ENCODE data around the gene DPYSL3. TPM values are rescaled to one million over a fixed set of nuclear protein-coding genes. Genes with fewer than 3 reads are reported as not detected.

DPYSL3 gene
- total and polyA plus RNA-seq, 2 donors = 254 to 287 TPM

GRCh38 chr5:147504535-147504934 is 5.3 kb downstream of the DPYSL3 start:
- DNase-seq (ENCODE audit: extremely low spot score) = no peak
- WGBS = 34% methylated on average over 1 of the region's 1 CpG
- Histone ChIP-seq H3K4me3 (ENCODE audit: low read depth, low read length) (no peak overlapping the region), H3K27ac (ENCODE audit: low read depth) (no peak overlapping the region), H3K4me1 (ENCODE audit: insufficient read depth) (peaks cover 1% of the 10 kb centered on the region), H3K36me3 (ENCODE audit: insufficient read depth) (no peaks in the 10 kb centered on the region)

- Histone ChIP-seq H3K4me3 (ENCODE audit: low read depth, low read length) (no peak overlapping the region), H3K27ac (ENCODE audit: low read depth) (no peak overlapping the region), H3K4me1 (ENCODE audit: insufficient read depth) (no peaks in the 10 kb centered on the region), H3K36me3 (ENCODE audit: insufficient read depth) (no peaks in the 10 kb centered on the region)
- WGBS = 18% methylated on average over 3 of the region's 3 CpGs
- no peak for DNase-seq (ENCODE audit: extremely low spot score)
Measured at GRCh38 chr5:147504011-147504410, 5.9 kb downstream of the DPYSL3 start.

- Histone ChIP-seq H3K4me3 (ENCODE audit: low read depth, low read length) (no peak overlapping the region), H3K36me3 (ENCODE audit: insufficient read depth) (no peaks in the 10 kb centered on the region), H3K4me1 (ENCODE audit: insufficient read depth) (no peaks in the 10 kb centered on the region), H3K27ac (ENCODE audit: low read depth) (no peak overlapping the region)
- no peak for DNase-seq (ENCODE audit: extremely low spot score)
- WGBS = 61% methylated on average over 3 of the region's 3 CpGs
Measured at GRCh38 chr5:147490989-147491388, 18.9 kb downstream of the DPYSL3 start.

- H3K4me3 ChIP-seq (ENCODE audit: low read depth, low read length) = no peak overlapping the region
- no peak overlapping the region for H3K27ac ChIP-seq (ENCODE audit: low read depth)
- H3K36me3 ChIP-seq (ENCODE audit: insufficient read depth) = no peaks in the 10 kb centered on the region
- peaks cover 3% of the 10 kb centered on the region for H3K4me1 ChIP-seq (ENCODE audit: insufficient read depth)
- DNase-seq (ENCODE audit: extremely low spot score) = no peak
- 60% methylated on average over 4 of the region's 4 CpGs for WGBS
Measured at GRCh38 chr5:147487031-147487750, 22.7 kb downstream of the DPYSL3 start.

- WGBS = 93% methylated on average over 2 of the region's 2 CpGs
- H3K27ac ChIP-seq (ENCODE audit: low read depth) = no peak overlapping the region
Measured at GRCh38 chr5:147485814-147486213, 24.1 kb downstream of the DPYSL3 start.

GRCh38 chr5:147485046-147485445 is 24.8 kb downstream of the DPYSL3 start:
- Histone ChIP-seq H3K36me3 (ENCODE audit: insufficient read depth) (no peaks in the 10 kb centered on the region), H3K4me1 (ENCODE audit: insufficient read depth) (peaks cover 3% of the 10 kb centered on the region), H3K27ac (ENCODE audit: low read depth) (no peak overlapping the region), H3K4me3 (ENCODE audit: low read depth, low read length) (no peak overlapping the region)
- 50% methylated on average over 6 of the region's 6 CpGs for WGBS
- DNase-seq (ENCODE audit: extremely low spot score) = no peak

More at GRCh38 chr5:147485814-147486213, 24.1 kb downstream of the DPYSL3 start:
- DNase-seq (ENCODE audit: extremely low spot score) = no peak
- H3K4me1 ChIP-seq (ENCODE audit: insufficient read depth) = peaks cover 3% of the 10 kb centered on the region
- no peak overlapping the region for H3K4me3 ChIP-seq (ENCODE audit: low read depth, low read length)
- no peaks in the 10 kb centered on the region for H3K36me3 ChIP-seq (ENCODE audit: insufficient read depth)

- peak overlapping the region; percentile 67 for H3K27ac ChIP-seq (ENCODE audit: low read depth)
- peaks cover 3% of the 10 kb centered on the region for H3K4me1 ChIP-seq (ENCODE audit: insufficient read depth)
- DNase-seq (ENCODE audit: extremely low spot score) = no peak
- no peaks in the 10 kb centered on the region for H3K36me3 ChIP-seq (ENCODE audit: insufficient read depth)
- WGBS = 28% methylated on average over 3 of the region's 3 CpGs
- H3K4me3 ChIP-seq (ENCODE audit: low read depth, low read length) = no peak overlapping the region
Measured at GRCh38 chr5:147484708-147485020, 25.2 kb downstream of the DPYSL3 start.

GRCh38 chr5:147483961-147484707 is 25.7 kb downstream of the DPYSL3 start:
- no peak overlapping the region for H3K4me3 ChIP-seq (ENCODE audit: low read depth, low read length)
- no peaks in the 10 kb centered on the region for H3K36me3 ChIP-seq (ENCODE audit: insufficient read depth)
- peak; percentile 77 for DNase-seq (ENCODE audit: extremely low spot score)
- 10% methylated on average over 5 of the region's 5 CpGs for WGBS
- peak overlapping the region; percentile 70 for H3K27ac ChIP-seq (ENCODE audit: low read depth)
- peaks cover 3% of the 10 kb centered on the region for H3K4me1 ChIP-seq (ENCODE audit: insufficient read depth)

- no peaks in the 10 kb centered on the region for H3K36me3 ChIP-seq (ENCODE audit: insufficient read depth)
- DNase-seq (ENCODE audit: extremely low spot score) = no peak
- no peak overlapping the region for H3K27ac ChIP-seq (ENCODE audit: low read depth)
- peaks cover 3% of the 10 kb centered on the region for H3K4me1 ChIP-seq (ENCODE audit: insufficient read depth)
- no peak overlapping the region for H3K4me3 ChIP-seq (ENCODE audit: low read depth, low read length)
- WGBS = 70% methylated on average over 5 of the region's 5 CpGs
Measured at GRCh38 chr5:147483188-147483790, 26.6 kb downstream of the DPYSL3 start.

GRCh38 chr5:147482706-147483180 is 27.1 kb downstream of the DPYSL3 start:
- H3K36me3 ChIP-seq (ENCODE audit: insufficient read depth) = no peaks in the 10 kb centered on the region
- H3K27ac ChIP-seq (ENCODE audit: low read depth) = no peak overlapping the region
- H3K4me3 ChIP-seq (ENCODE audit: low read depth, low read length) = no peak overlapping the region
- DNase-seq (ENCODE audit: extremely low spot score) = no peak
- peaks cover 3% of the 10 kb centered on the region for H3K4me1 ChIP-seq (ENCODE audit: insufficient read depth)
- 73% methylated on average over 7 of the region's 7 CpGs for WGBS

GRCh38 chr5:147481874-147482705 is 27.8 kb downstream of the DPYSL3 start:
- no peak for DNase-seq (ENCODE audit: extremely low spot score)
- 70% methylated on average over 3 of the region's 3 CpGs for WGBS
- Histone ChIP-seq H3K27ac (ENCODE audit: low read depth) (no peak overlapping the region), H3K4me3 (ENCODE audit: low read depth, low read length) (no peak overlapping the region), H3K36me3 (ENCODE audit: insufficient read depth) (no peaks in the 10 kb centered on the region), H3K4me1 (ENCODE audit: insufficient read depth) (peaks cover 3% of the 10 kb centered on the region)

GRCh38 chr5:147481376-147481775 is 28.5 kb downstream of the DPYSL3 start:
- Histone ChIP-seq H3K4me1 (ENCODE audit: insufficient read depth) (peaks cover 3% of the 10 kb centered on the region), H3K4me3 (ENCODE audit: low read depth, low read length) (no peak overlapping the region), H3K27ac (ENCODE audit: low read depth) (no peak overlapping the region), H3K36me3 (ENCODE audit: insufficient read depth) (no peaks in the 10 kb centered on the region)
- 85% methylated on average over 1 of the region's 1 CpG for WGBS
- no peak for DNase-seq (ENCODE audit: extremely low spot score)

- H3K36me3 ChIP-seq (ENCODE audit: insufficient read depth) = no peaks in the 10 kb centered on the region
- DNase-seq (ENCODE audit: extremely low spot score) = no peak
- H3K4me3 ChIP-seq (ENCODE audit: low read depth, low read length) = no peak overlapping the region
- H3K4me1 ChIP-seq (ENCODE audit: insufficient read depth) = peaks cover 3% of the 10 kb centered on the region
- 73% methylated on average over 6 of the region's 6 CpGs for WGBS
- no peak overlapping the region for H3K27ac ChIP-seq (ENCODE audit: low read depth)
Measured at GRCh38 chr5:147479949-147480348, 29.9 kb downstream of the DPYSL3 start.
